ENCODE measurements around the gene URAD. TPM values are rescaled to one million over a fixed set of nuclear protein-coding genes. Genes with fewer than 3 reads are reported as not detected.
"Not testable (repeated sequence)": the region's sequence is repeated elsewhere in the genome, so short reads cannot be mapped to it uniquely, and the experiment has no call there.

The URAD gene
- total and polyA plus RNA-seq, 7 experiments from 2014 or later, result not detected

DNA sequence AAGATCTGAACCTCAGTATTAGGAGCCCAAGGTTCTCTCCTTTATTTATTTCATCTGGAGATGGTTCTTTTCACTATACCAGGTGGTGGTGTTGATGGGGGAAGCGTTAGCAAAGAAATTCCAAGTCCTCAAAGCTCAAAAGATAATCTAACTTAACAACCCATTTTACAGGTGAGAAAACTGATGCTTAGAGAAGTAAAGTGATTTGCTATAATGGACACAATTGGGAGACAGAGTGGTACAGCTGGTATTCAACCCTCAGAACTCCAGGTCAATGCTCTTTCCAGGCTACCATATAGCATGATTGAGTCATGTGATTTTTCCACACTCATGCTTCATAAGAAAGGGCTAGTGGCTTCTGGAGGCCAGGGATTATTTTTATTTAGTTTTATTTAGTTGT, 25.0 kb upstream of the URAD start:
- Histone ChIP-seq H3K4me1 (ENCODE audit: control insufficient read depth in 2 of 2, insufficient read depth in 2 of 2, low read length in 2 of 2) (no peaks in the 10 kb centered on the region), H3K4me3 (ENCODE audit: low read length) (no peak overlapping the region), H3K27me3 (ENCODE audit: control insufficient read depth in 2 of 2, insufficient read depth in 2 of 2, low read length in 2 of 2) (no peaks in the 10 kb centered on the region), H3K27ac (ENCODE audit: low read depth, low read length) (no peak overlapping the region), H3K9me3 (ENCODE audit: control insufficient read depth in 2 of 3, low read length in 3 of 3) (no peaks in the 10 kb centered on the region), H3K36me3 (ENCODE audit: control insufficient read depth in 2 of 3, insufficient read depth in 3 of 3, low read length in 3 of 3) (no peaks in the 10 kb centered on the region)
- DNase-seq (no peak), ATAC-seq (no peak)
- Mint-ChIP-seq H3K4me3 (no peak overlapping the region), H3K9me3 (no peaks in the 10 kb centered on the region), H3K27me3 (peaks cover 10 to 20% (median 11%) of the 10 kb centered on the region in 5 donors), H3K4me1 (peaks cover 0 to 3% (median 0%) of the 10 kb centered on the region in 7 donors), H3K36me3 (no peaks in the 10 kb centered on the region), H3K27ac (no peak overlapping the region)
- ChIA-PET CTCF (no interaction called here), POLR2A (no interaction called here)
- intact Hi-C loops (cut with micrococcal nuclease), result no loop called here

DNA sequence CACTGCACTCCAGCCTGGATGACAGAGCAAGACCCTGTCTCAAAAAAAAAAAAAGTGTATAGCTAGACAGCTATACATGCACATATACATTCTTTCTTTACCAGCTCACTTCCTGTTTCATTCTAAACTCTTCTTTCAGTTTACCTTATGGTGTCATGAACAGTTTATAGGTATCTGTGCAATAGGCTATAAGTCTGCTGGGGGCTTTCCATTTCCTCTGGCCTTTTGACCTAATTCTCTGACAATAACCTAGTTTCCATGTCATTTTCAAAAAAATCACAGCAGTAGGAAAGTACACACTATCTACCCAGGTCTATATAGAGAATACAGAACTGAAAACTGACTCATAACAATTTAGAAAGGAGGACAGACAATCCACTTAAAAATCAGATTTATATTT, 24.4 kb upstream of the URAD start:
- intact Hi-C loops (cut with micrococcal nuclease), result no loop called here
- H3K4me1 ChIP-seq (ENCODE audit: control insufficient read depth in 2 of 2, insufficient read depth in 2 of 2, low read length in 2 of 2), result no peaks in the 10 kb centered on the region
- no peaks in the 10 kb centered on the region for H3K9me3 ChIP-seq (ENCODE audit: control insufficient read depth in 2 of 3, low read length in 3 of 3)
- Mint-ChIP-seq H3K4me1 (peaks cover 0 to 3% (median 0%) of the 10 kb centered on the region in 7 donors), H3K36me3 (no peaks in the 10 kb centered on the region), H3K9me3 (no peaks in the 10 kb centered on the region), H3K27ac (no peak overlapping the region), H3K27me3 (peaks cover 10 to 20% (median 11%) of the 10 kb centered on the region in 5 donors), H3K4me3 (no peak overlapping the region)
- DNase-seq, result no peak
- no peak overlapping the region for H3K4me3 ChIP-seq (ENCODE audit: low read length)
- no peaks in the 10 kb centered on the region for H3K36me3 ChIP-seq (ENCODE audit: control insufficient read depth in 2 of 3, insufficient read depth in 3 of 3, low read length in 3 of 3)
- ATAC-seq, result peak; percentile 20
- ChIA-PET CTCF (no interaction called here), POLR2A (no interaction called here)
- no peaks in the 10 kb centered on the region for H3K27me3 ChIP-seq (ENCODE audit: control insufficient read depth in 2 of 2, insufficient read depth in 2 of 2, low read length in 2 of 2)
- no peak overlapping the region for H3K27ac ChIP-seq (ENCODE audit: low read depth, low read length)

DNA sequence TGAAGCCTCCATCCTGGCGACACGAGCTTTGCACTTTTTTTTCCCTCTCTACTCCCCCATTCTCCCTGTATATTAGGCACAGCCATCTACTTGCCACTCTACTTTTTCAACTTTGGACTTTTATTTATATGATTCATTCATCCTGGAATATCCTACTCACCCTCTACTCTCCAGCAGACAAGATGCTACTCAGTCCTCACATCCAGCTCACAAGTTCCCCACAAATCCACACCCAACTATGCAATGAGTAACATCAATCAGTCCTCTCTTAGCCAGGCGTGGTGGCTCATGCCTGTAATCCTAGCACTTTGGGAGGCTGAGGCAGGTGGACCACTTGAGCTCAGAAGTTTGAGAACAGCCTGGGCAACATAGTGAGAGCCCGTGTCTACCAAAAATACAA, 23.9 kb upstream of the URAD start:
- H3K27ac ChIP-seq (ENCODE audit: low read depth, low read length), result no peak overlapping the region
- Mint-ChIP-seq H3K4me3 (no peak overlapping the region), H3K4me1 (peaks cover 0 to 3% (median 0%) of the 10 kb centered on the region in 7 donors), H3K27ac (no peak overlapping the region), H3K27me3 (peaks cover 10 to 17% (median 11%) of the 10 kb centered on the region in 5 donors), H3K9me3 (no peaks in the 10 kb centered on the region), H3K36me3 (no peaks in the 10 kb centered on the region)
- no peak for DNase-seq
- no peaks in the 10 kb centered on the region for H3K27me3 ChIP-seq (ENCODE audit: control insufficient read depth in 2 of 2, insufficient read depth in 2 of 2, low read length in 2 of 2)
- CTCF ChIA-PET, result no interaction called here
- H3K36me3 ChIP-seq (ENCODE audit: control insufficient read depth in 2 of 3, insufficient read depth in 3 of 3, low read length in 3 of 3), result no peaks in the 10 kb centered on the region
- no peaks in the 10 kb centered on the region for H3K9me3 ChIP-seq (ENCODE audit: control insufficient read depth in 2 of 3, low read length in 3 of 3)
- intact Hi-C loops (cut with micrococcal nuclease), result no loop called here
- H3K4me3 ChIP-seq (ENCODE audit: low read length), result no peak overlapping the region
- H3K4me1 ChIP-seq (ENCODE audit: control insufficient read depth in 2 of 2, insufficient read depth in 2 of 2, low read length in 2 of 2), result no peaks in the 10 kb centered on the region
- ATAC-seq, result no peak
- POLR2A ChIA-PET, result no interaction called here

DNA sequence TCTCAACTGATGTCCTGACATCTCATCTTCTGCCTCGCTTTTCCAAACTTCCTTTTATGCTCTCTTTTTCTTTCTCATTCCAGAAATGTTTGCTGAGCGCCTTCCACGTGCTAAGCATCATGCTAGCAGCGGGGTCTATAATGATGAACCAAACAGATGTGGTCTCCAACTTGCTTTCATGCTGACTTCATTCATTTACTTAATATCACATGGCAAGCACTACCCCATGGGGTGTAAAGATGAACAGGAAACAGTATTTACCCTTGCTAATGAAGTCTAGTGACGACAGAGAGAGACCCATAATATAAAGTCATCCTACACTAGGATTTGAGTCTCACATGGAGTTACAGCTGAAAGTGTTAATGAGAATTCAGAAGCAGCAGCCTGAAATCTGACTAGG, 21.6 kb upstream of the URAD start:
- DNase-seq (no peak), ATAC-seq (no peak)
- H3K27ac ChIP-seq (ENCODE audit: low read depth, low read length), result no peak overlapping the region
- Mint-ChIP-seq H3K27ac (no peak overlapping the region), H3K9me3 (no peaks in the 10 kb centered on the region), H3K4me3 (no peak overlapping the region), H3K36me3 (no peaks in the 10 kb centered on the region), H3K4me1 (peaks cover 0 to 3% (median 0%) of the 10 kb centered on the region in 7 donors), H3K27me3 (peaks cover 5 to 16% (median 11%) of the 10 kb centered on the region in 5 donors)
- ChIA-PET CTCF (no interaction called here), POLR2A (no interaction called here)
- H3K27me3 ChIP-seq (ENCODE audit: control insufficient read depth in 2 of 2, insufficient read depth in 2 of 2, low read length in 2 of 2), result no peaks in the 10 kb centered on the region
- no peaks in the 10 kb centered on the region for H3K36me3 ChIP-seq (ENCODE audit: control insufficient read depth in 2 of 3, insufficient read depth in 3 of 3, low read length in 3 of 3)
- H3K9me3 ChIP-seq (ENCODE audit: control insufficient read depth in 2 of 3, low read length in 3 of 3), result no peaks in the 10 kb centered on the region
- intact Hi-C loops (cut with micrococcal nuclease), result no loop called here
- no peak overlapping the region for H3K4me3 ChIP-seq (ENCODE audit: low read length)
- H3K4me1 ChIP-seq (ENCODE audit: control insufficient read depth in 2 of 2, insufficient read depth in 2 of 2, low read length in 2 of 2), result no peaks in the 10 kb centered on the region

DNA sequence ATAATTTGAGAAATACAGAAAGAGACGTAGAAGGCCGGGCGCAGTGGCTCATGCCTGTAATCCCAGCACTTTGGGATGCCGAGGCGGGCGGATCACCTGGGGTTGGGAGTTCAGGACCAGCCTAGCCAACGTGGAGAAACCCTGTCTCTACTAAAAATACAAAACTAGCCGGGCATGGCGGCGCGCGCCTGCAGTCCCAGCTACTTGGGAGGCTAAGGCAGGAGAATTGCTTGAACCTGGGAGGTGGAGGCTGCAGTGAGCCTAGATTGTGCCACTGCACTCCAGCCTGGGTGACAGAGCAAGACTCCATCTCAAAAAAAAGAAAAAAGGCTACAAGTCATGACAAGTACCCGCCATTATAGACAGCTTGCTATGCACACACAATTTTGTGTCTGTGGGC, 16.5 kb upstream of the URAD start:
- H3K27ac ChIP-seq (ENCODE audit: low read depth, low read length); H3K4me1 Mint-ChIP-seq; H3K27ac Mint-ChIP-seq; H3K4me3 ChIP-seq (ENCODE audit: low read length); ATAC-seq; DNase-seq; H3K4me1 ChIP-seq (ENCODE audit: control insufficient read depth in 2 of 2, insufficient read depth in 2 of 2, low read length in 2 of 2); H3K9me3 Mint-ChIP-seq; H3K4me3 Mint-ChIP-seq; POLR2A ChIA-PET; H3K36me3 ChIP-seq (ENCODE audit: control insufficient read depth in 2 of 3, insufficient read depth in 3 of 3, low read length in 3 of 3); H3K36me3 Mint-ChIP-seq; intact Hi-C loops (cut with micrococcal nuclease); H3K9me3 ChIP-seq (ENCODE audit: control insufficient read depth in 2 of 3, low read length in 3 of 3); H3K27me3 ChIP-seq (ENCODE audit: control insufficient read depth in 2 of 2, insufficient read depth in 2 of 2, low read length in 2 of 2): not testable (repeated sequence)
- H3K27me3 Mint-ChIP-seq, result peaks cover 0 to 15% (median 3%) of the 10 kb centered on the region in 5 donors
- CTCF ChIA-PET, result interaction anchor here (0.5 kb wide), 1 partner anchor 664 kb away, joined by 6 read pairs; no protein-coding TSS in a partner anchor

DNA sequence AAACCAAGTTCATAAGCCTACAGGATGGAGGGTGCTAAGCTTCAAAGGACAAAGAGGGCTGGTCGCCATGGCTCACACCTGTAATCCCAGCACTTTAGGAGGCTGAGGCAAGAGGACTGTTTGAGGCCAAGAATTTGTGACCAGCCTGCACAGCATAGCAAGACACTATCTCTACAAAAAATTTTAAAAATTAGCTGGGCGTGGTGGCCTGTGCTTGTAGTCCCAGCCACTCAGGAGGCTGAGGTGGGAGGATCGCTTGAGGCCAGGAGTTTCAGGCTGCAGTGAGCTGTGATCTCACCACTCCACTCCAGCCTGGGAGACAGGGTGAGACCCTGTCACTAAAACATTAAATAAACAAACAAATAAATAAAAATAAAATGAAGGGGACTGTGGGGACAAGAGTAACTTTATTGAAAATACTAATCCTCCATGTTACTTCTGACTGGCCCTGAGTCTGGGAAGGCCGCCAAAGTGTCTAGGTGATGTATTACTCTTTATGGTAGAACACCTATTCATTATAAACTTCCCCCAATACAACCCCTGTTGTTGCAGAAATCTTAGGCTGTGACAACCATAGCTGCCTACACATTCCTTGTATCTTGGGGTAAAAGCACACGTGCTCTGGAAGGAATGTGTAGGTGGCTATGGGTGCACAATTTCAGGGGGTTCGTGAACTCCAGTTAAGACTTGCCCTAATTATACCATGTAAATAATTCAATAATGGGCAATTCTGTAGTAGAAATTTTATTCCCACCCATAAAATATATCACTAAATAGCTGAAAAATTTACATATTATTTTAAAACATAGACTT, 14.6 kb upstream of the URAD start:
- Mint-ChIP-seq H3K4me1 (peaks cover 0 to 3% (median 1%) of the 10 kb centered on the region in 7 donors), H3K4me3 (no peak overlapping the region), H3K27ac (no peak overlapping the region), H3K27me3 (peaks cover 0 to 6% (median 0%) of the 10 kb centered on the region in 5 donors), H3K9me3 (no peaks in the 10 kb centered on the region), H3K36me3 (no peaks in the 10 kb centered on the region)
- CTCF ChIA-PET, result interaction anchor here (0.8 kb wide), 1 partner anchor 1018 kb away, joined by 3 read pairs; no protein-coding TSS in a partner anchor
- Histone ChIP-seq H3K4me3 (ENCODE audit: low read length) (no peak overlapping the region), H3K27me3 (ENCODE audit: control insufficient read depth in 2 of 2, insufficient read depth in 2 of 2, low read length in 2 of 2) (no peaks in the 10 kb centered on the region), H3K36me3 (ENCODE audit: control insufficient read depth in 2 of 3, insufficient read depth in 3 of 3, low read length in 3 of 3) (no peaks in the 10 kb centered on the region), H3K27ac (ENCODE audit: low read depth, low read length) (no peak overlapping the region), H3K9me3 (ENCODE audit: control insufficient read depth in 2 of 3, low read length in 3 of 3) (no peaks in the 10 kb centered on the region), H3K4me1 (ENCODE audit: control insufficient read depth in 2 of 2, insufficient read depth in 2 of 2, low read length in 2 of 2) (no peaks in the 10 kb centered on the region)
- POLR2A ChIA-PET, result no interaction called here
- intact Hi-C loops (cut with micrococcal nuclease), result no loop called here
- no peak for ATAC-seq
- no peak for DNase-seq

DNA sequence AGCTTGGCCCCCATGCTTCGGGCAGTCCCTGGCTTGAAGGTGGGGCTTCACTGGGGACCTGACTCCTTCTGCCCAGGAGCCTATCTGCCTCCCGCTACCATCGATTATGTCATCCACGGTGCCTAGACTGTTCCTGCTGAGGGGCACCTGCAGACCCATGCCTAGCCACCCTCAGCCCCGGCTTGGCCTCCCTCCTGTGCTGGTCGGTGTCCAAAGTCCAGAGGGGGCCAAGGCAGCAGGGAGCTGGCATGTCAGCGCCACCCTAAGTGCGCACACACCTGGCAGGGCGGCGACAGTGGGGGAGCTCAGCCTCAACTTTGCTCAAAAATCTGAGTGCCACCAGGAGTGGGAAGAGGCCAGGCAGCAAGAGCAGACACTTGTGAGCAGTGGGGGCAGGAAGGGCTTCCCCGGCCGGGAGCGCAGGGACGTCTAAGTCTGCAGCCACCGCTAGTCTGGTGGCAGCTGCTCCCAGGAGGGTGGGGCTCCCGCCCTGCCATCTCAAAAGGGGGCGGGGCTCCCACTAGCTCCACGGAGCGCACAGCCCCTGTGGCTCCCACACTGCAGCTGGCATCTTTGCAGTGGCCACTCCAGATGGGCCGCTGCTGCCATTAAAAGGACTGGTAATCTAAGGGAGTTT, 13.5 kb upstream of the URAD start:
- H3K27me3 ChIP-seq (ENCODE audit: control insufficient read depth in 2 of 2, insufficient read depth in 2 of 2, low read length in 2 of 2), result no peaks in the 10 kb centered on the region
- H3K27ac ChIP-seq (ENCODE audit: low read depth, low read length), result no peak overlapping the region
- no peaks in the 10 kb centered on the region for H3K36me3 ChIP-seq (ENCODE audit: control insufficient read depth in 2 of 3, insufficient read depth in 3 of 3, low read length in 3 of 3)
- DNase-seq, result no peak
- no peaks in the 10 kb centered on the region for H3K9me3 Mint-ChIP-seq
- no peak overlapping the region for H3K4me3 Mint-ChIP-seq
- H3K4me3 ChIP-seq (ENCODE audit: low read length), result no peak overlapping the region
- peaks cover 0 to 7% (median 6%) of the 10 kb centered on the region in 7 donors for H3K4me1 Mint-ChIP-seq
- H3K27me3 Mint-ChIP-seq, result peaks cover 0 to 6% (median 0%) of the 10 kb centered on the region in 5 donors
- no peak for ATAC-seq
- no peaks in the 10 kb centered on the region for H3K9me3 ChIP-seq (ENCODE audit: control insufficient read depth in 2 of 3, low read length in 3 of 3)
- intact Hi-C loops (cut with micrococcal nuclease), result no loop called here
- H3K4me1 ChIP-seq (ENCODE audit: control insufficient read depth in 2 of 2, insufficient read depth in 2 of 2, low read length in 2 of 2), result no peaks in the 10 kb centered on the region
- POLR2A ChIA-PET, result no interaction called here
- no peaks in the 10 kb centered on the region for H3K36me3 Mint-ChIP-seq
- CTCF ChIA-PET, result no interaction called here
- no peak overlapping the region for H3K27ac Mint-ChIP-seq

Data from naive thymus-derived CD4-positive, alpha-beta T cell (primary cell).